HEK293 (cell line): ENCODE measurements around the gene ANTXRL.
"Not testable (repeated sequence)": the region's sequence is repeated elsewhere in the genome, so short reads cannot be mapped to it uniquely, and the experiment has no call there.

Experiments
- ATF2 ChIP-seq: fragments of 450-650 bp; formaldehyde crosslinking; IDR thresholded peaks from 2 replicates; pipeline ENCODE4 v1.5.1; 2016; ENCODE audit warnings: missing biosample characterization, missing genetic modification characterization, low read depth
- GLI4 ChIP-seq: fragments of 450-650 bp; formaldehyde crosslinking; IDR thresholded peaks from 2 replicates; pipeline ENCODE4 v1.5.1; 2016; ENCODE audit warnings: missing biosample characterization, missing genetic modification characterization
- ZEB2 ChIP-seq: fragments of 450-650 bp; formaldehyde crosslinking; IDR thresholded peaks from 2 replicates; pipeline ENCODE4 v1.5.1; 2016; ENCODE audit warnings: missing biosample characterization, missing genetic modification characterization
- ZNF132 ChIP-seq: fragments of 450-650 bp; formaldehyde crosslinking; IDR thresholded peaks from 2 replicates; pipeline ENCODE4 v1.5.1; 2017; ENCODE audit warnings: missing biosample characterization, missing genetic modification characterization, borderline replicate concordance

- not testable (repeated sequence) for TF ChIP-seq ZEB2; ATF2 (tag by site-specific recombination); GLI4 (tag by site-specific recombination); ZNF132
Observed at GRCh38 chr10:46269554-46270053, 17.2 kb upstream of the ANTXRL start.
